Activated CD4-positive, alpha-beta T cell treated with anti-CD3 and anti-CD28 coated beads for 4 hours (primary cell): ENCODE results near the gene ADGRG7.

Source experiments
- DNase-seq, 2 donors: peaks; one replicate each; pipeline ENCODE4 v3.0.0-alpha.2; 2020

Gene ADGRG7

DNA sequence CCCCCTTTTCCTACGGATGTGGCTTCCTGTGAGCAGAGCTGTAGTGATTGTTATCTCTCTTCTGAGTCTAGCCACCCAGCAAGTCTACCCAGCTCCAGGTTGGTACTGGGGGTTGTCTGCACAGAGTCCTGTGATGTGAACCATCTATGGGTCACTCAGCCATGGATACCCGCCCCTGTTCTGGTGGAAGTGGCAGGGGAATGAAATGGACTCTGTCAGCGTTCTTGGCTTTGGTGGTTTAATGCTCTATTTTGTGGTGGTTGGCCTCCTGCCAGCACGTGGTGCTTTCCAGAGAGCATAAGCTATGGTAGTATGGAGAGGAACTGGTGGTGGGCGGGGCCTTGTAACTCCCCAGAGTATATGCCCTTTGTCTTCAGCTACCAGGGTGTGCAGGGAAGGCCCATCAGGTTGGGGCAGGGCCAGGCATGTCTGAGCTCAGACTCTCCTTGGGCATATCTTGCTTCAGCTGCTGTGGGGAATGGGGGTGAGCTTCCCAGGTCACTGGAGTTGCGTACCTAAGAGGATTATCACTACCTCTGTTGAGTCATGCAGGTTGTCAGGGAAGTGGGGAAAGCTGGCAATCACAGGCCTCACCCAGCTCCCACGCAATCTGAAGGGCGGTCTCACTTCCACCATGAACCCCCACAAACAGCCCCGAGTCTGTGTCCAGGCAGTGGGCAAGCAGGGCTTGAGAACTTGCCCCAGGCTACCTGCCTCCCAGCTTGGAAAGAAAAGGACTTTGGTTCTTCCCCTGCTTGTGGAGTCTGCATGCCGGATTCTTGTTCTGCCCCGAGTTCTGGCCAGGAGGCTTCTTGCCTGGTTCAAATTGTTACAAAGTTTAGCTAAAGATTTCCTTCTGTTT, 9.0 kb upstream of the ADGRG7 start:
- no peak for DNase-seq

DNA sequence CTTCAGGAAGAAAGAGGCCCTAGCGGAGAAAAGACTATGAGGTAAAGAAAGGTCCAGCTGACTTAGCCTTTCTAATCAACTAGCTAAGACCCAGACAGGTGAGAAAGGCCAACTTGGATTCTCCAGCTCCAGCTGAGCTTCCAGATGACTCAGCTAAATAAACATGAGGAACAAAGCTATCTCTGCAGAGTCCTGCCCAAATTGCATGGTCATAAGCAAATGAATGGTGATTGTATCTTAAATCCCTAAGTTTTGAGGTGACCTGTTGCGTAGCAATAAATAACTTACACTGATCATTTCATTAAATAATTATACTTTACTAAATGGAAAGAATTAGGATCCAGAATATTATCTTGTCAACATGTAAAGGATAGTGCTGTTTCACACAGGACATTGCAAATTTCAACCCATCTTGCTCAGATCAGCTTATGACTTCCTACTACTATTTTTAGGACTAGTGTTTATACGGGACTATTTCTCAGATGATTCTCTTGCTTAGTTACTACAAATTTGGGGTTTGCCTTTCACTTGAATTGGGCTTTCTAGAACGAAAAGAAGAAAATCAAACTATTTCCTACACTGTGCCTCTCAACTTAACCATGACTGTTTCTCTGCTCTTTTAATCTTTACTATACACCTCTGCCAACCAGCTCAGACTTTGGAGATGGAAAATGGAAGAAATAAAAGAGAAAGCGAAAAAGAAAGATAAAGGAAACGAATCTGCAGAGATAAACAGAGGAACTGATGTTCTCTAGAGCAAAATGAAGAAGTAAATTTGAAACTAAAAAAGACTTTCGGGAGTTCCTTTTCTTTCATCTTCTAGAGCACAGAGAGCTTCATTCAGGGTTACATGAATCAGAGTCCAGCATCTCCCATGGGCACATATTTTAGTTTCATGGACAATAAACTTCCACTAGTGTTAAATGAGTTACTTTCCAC, 6.6 kb upstream of the ADGRG7 start:
- DNase-seq: no peak

DNA sequence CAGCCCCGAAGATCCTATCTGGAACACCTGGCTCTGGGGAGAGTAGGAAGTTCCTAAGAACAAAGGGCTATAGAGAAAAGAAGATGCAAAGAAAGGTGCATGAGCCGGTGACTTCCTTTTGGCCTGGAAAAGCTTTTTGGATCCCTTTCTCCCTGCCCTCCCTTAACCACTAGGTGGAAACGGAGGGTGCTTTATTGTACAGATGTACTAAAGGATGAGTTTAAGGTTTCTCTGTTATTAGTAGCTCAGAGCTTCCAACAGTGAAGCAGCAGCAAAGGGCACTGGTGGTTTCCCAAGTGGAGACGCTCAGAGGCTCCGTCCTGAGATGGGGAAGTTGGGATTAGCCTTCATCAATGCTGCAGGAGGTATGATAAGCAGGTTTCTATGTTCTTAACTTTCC, 5.9 kb upstream of the ADGRG7 start:
- no peak for DNase-seq

DNA sequence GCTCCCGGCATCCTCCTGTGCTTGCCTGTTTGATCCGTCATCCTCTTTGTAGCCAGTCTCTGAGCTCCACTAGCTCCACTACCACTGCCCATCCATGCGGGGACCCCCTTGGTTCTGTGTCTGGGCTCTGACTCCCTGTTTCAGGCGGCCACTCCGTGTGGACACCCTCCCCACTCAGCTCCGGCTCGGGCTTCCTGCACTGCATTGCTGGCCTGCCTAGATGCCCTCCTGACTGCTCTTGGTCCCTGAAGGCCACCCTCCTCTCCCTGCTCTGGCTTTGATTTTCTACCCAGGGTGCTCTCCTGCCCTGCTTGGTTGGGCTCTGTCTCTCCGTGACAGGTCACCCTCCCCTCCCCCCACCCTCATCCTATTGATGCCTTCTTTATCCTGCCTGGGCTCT, 4.0 kb upstream of the ADGRG7 start:
- no peak for DNase-seq

DNA sequence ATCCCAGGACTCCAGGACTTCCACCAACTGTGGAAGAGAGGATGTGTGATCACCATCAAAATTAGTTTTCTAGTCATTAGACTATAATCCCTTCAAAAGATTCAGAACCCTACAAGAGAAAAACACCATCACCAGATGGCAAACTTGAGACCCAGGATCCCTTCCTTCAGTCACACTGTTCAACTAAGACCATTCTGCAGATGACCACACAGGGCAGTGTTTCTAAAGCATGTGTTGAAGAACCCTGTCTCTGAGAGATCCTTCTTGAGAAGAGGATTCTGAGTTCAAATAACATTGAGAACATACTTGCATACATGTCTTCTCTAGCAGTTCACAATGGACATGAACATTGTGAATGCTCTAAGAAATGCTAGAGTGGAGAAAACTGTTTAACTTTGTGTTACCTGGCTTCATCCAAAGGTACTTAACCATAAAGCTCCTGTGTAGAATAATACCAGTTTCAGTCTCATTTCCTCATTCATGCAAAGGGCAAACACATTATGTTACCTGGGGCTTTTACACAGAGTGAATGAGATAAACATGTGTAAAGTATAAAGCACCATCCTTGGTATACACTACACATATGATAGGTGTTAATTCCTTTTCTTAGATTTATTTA, 2.4 kb upstream of the ADGRG7 start:
- DNase-seq: no peak

DNA sequence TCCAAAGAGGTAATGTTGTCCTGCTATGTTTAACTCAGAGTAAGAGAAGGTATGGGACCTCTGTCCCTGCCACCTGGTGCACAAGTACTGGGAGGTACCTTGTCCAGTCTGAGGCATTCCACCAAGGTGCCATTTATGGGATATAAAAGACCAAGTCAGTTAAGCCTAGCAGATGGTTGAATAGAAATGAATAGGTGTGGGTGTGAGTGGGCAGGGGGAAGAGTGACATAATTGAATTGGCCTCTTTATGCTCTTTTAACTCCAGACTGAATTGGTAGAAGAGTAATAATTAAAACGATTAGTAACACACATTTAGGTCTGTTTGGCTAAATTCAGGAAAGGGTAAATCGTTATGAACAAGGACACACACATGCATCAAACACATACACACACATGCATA, 562 bp downstream of the ADGRG7 start:
- no peak for DNase-seq

DNA sequence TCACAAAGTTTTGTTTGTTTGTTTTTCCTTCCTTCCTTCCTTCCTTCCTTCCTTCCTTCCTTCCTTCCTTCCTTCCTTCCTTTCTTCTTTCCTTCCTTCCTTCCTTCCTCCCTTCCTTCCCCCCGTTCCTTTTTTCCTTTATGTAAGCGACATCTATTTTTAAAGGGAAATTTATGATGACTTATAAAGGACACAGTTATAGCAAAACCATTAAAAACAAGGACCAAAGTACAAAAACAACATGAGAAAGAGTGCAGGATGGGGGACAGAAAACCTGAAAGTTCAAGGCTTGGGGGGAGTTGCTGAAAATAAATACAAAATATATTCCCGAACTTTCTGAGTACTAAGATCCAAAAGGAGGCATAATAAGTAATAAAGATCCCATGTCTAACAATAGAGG, 1.8 kb downstream of the ADGRG7 start:
- DNase-seq: no peak

DNA sequence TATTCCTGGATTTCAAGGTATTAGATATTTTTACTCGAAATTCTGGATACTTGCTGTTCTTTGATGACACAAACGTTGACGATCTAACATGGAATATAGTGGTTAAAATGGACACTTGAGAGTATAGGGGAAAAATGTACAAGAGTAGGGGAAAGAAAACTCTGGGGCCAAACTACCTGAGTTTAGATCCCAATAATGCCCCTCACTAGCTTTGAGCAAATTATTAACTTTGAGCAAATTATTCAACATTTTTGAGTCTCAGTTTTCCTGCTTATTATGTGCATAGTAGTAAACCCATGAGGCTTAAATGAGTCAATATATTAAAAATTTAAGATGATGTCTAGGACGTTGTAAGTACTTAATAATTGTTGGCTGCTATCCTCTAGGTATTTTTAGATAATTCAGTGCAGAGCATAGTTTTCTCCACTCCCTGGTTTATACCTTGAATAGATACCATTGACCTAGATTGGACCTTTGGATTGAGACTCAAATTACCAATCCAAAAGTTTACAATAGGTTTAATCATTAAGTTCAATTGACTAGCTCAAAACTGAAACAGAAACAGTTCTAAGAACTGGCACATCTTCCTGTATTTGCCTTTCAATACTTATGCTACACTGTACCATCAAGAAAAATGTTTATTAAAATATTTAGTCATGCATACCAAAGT, 4.5 kb downstream of the ADGRG7 start:
- no peak for DNase-seq

- no peak for DNase-seq
Observed at GRCh38 chr3:100614941-100615340, 5.5 kb downstream of the ADGRG7 start.

GRCh38 chr3:100615684-100616083, 6.3 kb downstream of the ADGRG7 start:
- no peak for DNase-seq

DNA sequence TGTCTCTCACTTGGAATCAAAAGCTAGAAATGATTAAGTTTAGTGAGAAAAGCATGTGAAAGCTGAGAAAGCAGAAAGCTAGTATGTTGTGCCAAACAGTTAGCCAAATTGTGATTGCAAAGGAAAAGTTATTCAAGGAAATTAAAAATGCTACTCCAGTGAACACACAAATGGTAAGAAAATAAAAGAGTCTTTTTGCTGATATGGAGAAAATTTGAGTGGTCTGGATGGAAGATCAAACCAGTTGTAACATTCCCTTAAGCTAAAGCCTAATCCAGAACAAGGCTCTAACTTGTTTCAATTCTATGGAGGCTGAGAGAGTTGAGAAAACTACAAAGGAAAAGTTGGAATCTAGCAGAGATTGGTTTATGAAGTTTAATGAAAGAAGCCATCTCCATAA, 11.8 kb downstream of the ADGRG7 start:
- no peak for DNase-seq

DNA sequence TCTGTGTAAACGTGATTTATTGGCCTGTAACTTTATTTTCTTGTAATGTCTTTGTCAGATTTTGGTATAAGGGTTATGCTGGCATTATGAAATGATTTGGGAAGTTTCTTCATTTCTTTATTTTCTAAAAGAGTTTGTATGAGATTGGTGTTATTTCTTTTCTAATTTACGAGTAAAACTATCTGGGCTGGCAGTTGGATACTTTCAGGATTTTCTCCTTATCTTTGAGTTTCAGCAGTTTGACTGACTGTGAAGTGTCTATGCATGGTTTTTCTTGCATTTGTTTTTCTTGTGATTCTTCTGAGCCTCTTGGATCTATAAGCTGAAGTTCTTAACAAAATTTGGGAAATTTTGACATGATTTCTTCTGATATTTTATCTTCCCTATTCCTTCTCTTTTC, 18.1 kb downstream of the ADGRG7 start:
- no peak for DNase-seq

GRCh38 chr3:100629421-100630127, 20.2 kb downstream of the ADGRG7 start:
- no peak for DNase-seq

DNA sequence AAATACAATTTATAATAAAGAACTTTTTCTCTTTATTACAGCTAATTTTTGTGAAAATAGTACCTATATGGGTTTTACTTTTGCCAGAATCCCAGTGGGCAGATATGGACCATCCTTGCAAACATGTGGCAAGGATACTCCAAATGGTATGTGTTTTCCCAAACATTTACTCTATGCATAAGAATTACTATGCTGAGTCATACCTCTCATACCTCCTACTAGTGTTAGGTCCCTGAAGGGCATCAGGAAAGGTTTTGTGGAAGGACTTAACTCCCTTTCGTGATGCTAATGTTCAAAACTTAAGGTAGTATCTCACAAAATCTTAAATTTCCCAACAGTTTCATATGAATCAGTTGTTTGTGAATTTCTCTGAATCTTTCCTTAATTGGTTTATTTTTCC, 21.3 kb downstream of the ADGRG7 start:
- no peak for DNase-seq

GRCh38 chr3:100631236-100631635, 21.8 kb downstream of the ADGRG7 start:
- DNase-seq: no peak

DNA sequence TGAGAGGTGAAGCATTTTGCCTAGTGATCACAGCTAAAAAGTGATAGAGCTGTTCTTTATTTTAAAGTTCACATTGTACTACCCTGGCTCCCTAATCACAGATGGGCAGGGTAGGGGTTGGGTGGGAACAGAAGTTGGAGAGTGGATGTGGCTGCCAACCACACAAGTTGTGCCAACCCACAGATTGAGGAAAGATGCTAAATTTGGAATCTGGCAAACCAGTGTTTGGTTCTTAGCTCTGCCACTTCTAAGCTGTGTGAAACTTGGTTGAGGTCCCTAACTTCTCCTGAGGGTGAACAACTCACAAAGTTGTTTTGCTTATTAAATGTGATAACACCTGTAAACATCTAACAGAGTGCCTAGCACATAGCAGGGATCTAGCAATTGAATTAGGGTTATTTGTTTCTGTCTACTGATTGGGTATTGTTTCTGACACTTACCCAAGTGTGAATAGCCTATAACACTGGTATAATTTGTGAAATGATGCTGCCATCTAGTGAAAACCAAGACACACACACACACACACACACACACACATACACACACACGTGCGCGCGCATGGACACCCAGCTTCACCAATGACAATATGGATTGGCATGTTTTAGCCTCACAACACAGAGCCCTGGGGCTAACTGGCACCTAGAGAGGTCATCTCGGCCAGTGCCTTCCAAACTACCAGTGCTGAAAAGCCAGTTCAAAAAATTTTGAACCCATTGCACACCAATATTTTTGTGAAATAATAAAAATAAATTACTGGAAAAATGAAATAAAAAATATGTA, 25.3 kb downstream of the ADGRG7 start:
- DNase-seq: peak in 1 of 2 donors; percentile 1

- DNase-seq: no peak
Observed at GRCh38 chr3:100635273-100635701, 25.9 kb downstream of the ADGRG7 start.

- no peak for DNase-seq
Observed at GRCh38 chr3:100637197-100637631, 27.8 kb downstream of the ADGRG7 start.

DNA sequence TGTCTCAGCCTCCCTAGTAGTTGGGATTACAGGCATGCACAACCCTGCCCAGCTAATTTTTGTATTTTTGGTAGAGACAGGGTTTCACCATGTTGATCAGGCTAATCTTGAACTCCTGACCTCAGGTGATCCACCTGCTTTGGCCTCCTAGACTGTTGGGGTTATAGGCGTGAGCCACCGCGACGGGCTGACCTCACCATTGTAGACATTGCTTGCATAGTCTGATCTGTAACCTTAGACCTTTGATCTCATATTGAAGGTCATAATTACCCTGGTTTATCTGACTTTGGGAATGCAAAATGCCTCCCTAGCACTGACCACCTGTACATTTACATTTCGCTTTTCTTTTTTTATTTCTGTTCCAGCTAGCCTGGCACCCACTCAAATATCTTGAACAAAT, 31.2 kb downstream of the ADGRG7 start:
- DNase-seq: no peak

- DNase-seq: no peak
Observed at GRCh38 chr3:100641471-100642032, 32.2 kb downstream of the ADGRG7 start.

- no peak for DNase-seq
Observed at GRCh38 chr3:100645913-100646312, 36.5 kb downstream of the ADGRG7 start.
